HFF-Myc (cell line): ENCODE results near the gene SFSWAP.

ENCODE experiments used
- DNase-seq: peaks from one replicate; pipeline ENCODE4 v3.0.0-alpha.2; 2011; ENCODE audit warnings: low read depth; ENCODE audit errors: extremely low read depth
- H3K4me3 ChIP-seq: replicated peaks from 2 replicates; pipeline ENCODE4 v1.5.1; 2011; ENCODE audit warnings: low read depth, mild to moderate bottlenecking, control low read depth, low read length
- TF ChIP-seq, protein P1 (sequence below): IDR thresholded peaks from 2 replicates; pipeline ENCODE4 v1.5.1; 2012; ENCODE audit warnings: mild to moderate bottlenecking, low read depth, low read length, control low read depth; ENCODE audit errors: missing control alignments

SFSWAP gene

DNA sequence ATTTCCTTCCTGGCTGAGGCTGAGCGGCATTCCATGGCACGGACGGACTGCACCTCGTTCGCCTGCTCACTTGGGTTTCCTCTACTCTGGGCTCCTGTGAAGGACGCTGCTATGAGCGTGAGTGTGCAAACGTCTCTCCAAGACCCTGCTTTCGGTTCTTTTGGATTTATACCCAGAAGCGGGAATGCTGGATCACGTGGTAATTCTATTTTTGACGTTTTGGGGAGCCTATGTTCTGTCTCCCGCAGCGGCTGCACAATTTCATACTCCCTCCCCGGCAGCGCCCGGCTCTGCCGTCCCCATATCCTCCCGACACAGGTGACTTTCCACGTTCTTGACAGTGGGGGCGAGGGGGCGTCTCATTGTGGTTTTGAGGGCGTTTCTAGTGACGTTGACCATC is 137.9 kb downstream of the SFSWAP start:
- no peak for DNase-seq
- no peak overlapping the region for H3K4me3 ChIP-seq
- TF ChIP-seq, protein P1, sequence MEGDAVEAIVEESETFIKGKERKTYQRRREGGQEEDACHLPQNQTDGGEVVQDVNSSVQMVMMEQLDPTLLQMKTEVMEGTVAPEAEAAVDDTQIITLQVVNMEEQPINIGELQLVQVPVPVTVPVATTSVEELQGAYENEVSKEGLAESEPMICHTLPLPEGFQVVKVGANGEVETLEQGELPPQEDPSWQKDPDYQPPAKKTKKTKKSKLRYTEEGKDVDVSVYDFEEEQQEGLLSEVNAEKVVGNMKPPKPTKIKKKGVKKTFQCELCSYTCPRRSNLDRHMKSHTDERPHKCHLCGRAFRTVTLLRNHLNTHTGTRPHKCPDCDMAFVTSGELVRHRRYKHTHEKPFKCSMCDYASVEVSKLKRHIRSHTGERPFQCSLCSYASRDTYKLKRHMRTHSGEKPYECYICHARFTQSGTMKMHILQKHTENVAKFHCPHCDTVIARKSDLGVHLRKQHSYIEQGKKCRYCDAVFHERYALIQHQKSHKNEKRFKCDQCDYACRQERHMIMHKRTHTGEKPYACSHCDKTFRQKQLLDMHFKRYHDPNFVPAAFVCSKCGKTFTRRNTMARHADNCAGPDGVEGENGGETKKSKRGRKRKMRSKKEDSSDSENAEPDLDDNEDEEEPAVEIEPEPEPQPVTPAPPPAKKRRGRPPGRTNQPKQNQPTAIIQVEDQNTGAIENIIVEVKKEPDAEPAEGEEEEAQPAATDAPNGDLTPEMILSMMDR: no peak
